CD4-positive, alpha-beta T cell (primary cell): ENCODE data around the gene MYO3B. TPM values are rescaled to one million over a fixed set of nuclear protein-coding genes. Genes with fewer than 3 reads are reported as not detected.

Experiments
- ATAC-seq: fragments of 200-7000 bp; cut with Tn5 transposase; one replicate; pipeline ENCODE4 v1.10.0; 2022; ENCODE audit warnings: mild to moderate bottlenecking; ENCODE audit not compliant: poor library complexity
- CTCF ChIA-PET: fragments of 350-600 bp; sonication (Branson Sonifier 250); formaldehyde crosslinking; loops from one replicate; lab custom pipeline; 2021; ENCODE audit warnings: antibody characterized with exemption, inconsistent platforms; lab: Charles Lee
- POLR2A ChIA-PET: fragments of 350-600 bp; sonication (Branson Sonifier 250); formaldehyde crosslinking; loops from one replicate; lab custom pipeline; 2021; ENCODE audit warnings: antibody characterized with exemption, inconsistent platforms; lab: Charles Lee
- DNase-seq, 14 experiments: peaks; one replicate each; pipeline ENCODE4 v3.0.0-alpha.2; 2013 to 2020; ENCODE audit warnings: mixed read lengths in 2 of 14
- H3K27ac ChIP-seq, 2 donors: one replicate each; pipeline versions ENCODE4 v1.5.1 to v1.7.0; 2013; ENCODE audit warnings: low read length in 2 of 2, low read depth in 1 of 2, mild to moderate bottlenecking in 1 of 2
- H3K27me3 ChIP-seq, 2 experiments: 1 replicate in 1 of 2; 2 replicates in 1 of 2; pipeline versions ENCODE4 v1.6.1 to v1.7.0; 2013; ENCODE audit warnings: low read length in 2 of 2, control low read depth in 1 of 2, mild to moderate bottlenecking in 1 of 2, moderate library complexity in 1 of 2; ENCODE audit not compliant: insufficient read depth in 2 of 2, control insufficient read depth in 1 of 2
- H3K36me3 ChIP-seq: one replicate; pipeline ENCODE4 v1.6.1; 2013; ENCODE audit warnings: low read length, control low read depth; ENCODE audit not compliant: insufficient read depth
- H3K4me1 ChIP-seq: one replicate; pipeline ENCODE4 v1.6.1; 2013; ENCODE audit warnings: low read length, control low read depth; ENCODE audit not compliant: insufficient read depth
- H3K4me3 ChIP-seq: one replicate; pipeline ENCODE4 v1.5.1; 2013; ENCODE audit warnings: mild to moderate bottlenecking, low read length, moderate library complexity
- H3K9me3 ChIP-seq, 2 experiments: 1 replicate in 1 of 2; 2 replicates in 1 of 2; pipeline versions ENCODE4 v1.6.1 to v1.7.0; 2013; ENCODE audit warnings: low read length in 2 of 2, mild to moderate bottlenecking in 2 of 2, control low read depth in 1 of 2, moderate library complexity in 1 of 2; ENCODE audit not compliant: control insufficient read depth in 1 of 2, insufficient read depth in 1 of 2
- H3K27ac Mint-ChIP-seq: one replicate; pipeline ENCODE4 v1.8.0; 2020; ENCODE audit warnings: mixed read lengths
- H3K27me3 Mint-ChIP-seq: one replicate; pipeline ENCODE4 v1.8.0; 2021; ENCODE audit warnings: mixed read lengths
- H3K36me3 Mint-ChIP-seq: one replicate; pipeline ENCODE4 v1.8.0; 2021; ENCODE audit warnings: low read depth, mixed read lengths
- H3K4me1 Mint-ChIP-seq: one replicate; pipeline ENCODE4 v1.8.0; 2021; ENCODE audit warnings: low read depth, mixed read lengths
- H3K4me3 Mint-ChIP-seq: one replicate; pipeline ENCODE4 v1.8.0; 2020; ENCODE audit warnings: mild to moderate bottlenecking, mixed read lengths
- H3K9me3 Mint-ChIP-seq: one replicate; pipeline ENCODE4 v1.8.0; 2020; ENCODE audit warnings: mixed read lengths
- intact Hi-C, 2 experiments: fragments of 100-400 bp; cut with DNase I in 1 of 2; cut with micrococcal nuclease in 1 of 2; formaldehyde crosslinking; loops; one replicate each; pipeline versions ENCODE4 v1.15.1 to v1.9.0; 2023 to 2025; cut with DNase I, micrococcal nuclease
- total RNA-seq, 174 experiments: library from RNA in 2 of 174; stranded (reverse) in 2 of 174; gene quantifications; one replicate each; pipeline ENCODE4 v1.2.3 and lab custom pipeline; 2021 to 2026
- TF ChIP-seq, protein P1 (sequence below): fragments of 200-600 bp; IDR thresholded peaks from one replicate; pipeline ENCODE4 v1.8.0; 2022; ENCODE audit warnings: antibody characterized with exemption, mild to moderate bottlenecking

Gene MYO3B
- total RNA-seq, 2 experiments from 2014 or later: not detected

DNA sequence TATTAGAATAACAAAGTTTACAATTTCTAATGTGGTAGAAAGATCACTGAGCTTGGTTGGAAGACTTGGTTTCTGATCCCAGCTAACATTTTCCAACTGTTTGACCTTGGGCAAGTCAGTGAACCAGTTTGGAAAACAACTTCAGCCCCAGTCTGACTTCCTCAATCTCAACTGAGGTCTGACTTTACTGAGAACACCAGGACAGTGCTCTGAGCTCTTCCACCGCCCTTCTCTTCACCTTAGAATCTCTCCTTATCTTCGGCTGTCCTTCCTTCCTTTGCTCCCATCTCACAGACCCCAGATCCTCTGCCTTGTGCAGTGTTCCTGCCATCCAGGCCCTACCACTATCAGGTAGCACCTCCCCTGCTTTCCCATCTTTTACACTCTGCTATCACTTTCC is 343.4 kb downstream of the MYO3B start:
- peaks cover 7% of the 10 kb centered on the region for H3K27me3 Mint-ChIP-seq
- no peak overlapping the region for H3K27ac ChIP-seq
- peaks cover 0 to 4% of the 10 kb centered on the region in 2 experiments for H3K27me3 ChIP-seq
- H3K4me1 Mint-ChIP-seq: no peaks in the 10 kb centered on the region
- no peaks in the 10 kb centered on the region for H3K36me3 Mint-ChIP-seq
- DNase-seq (no peak), ATAC-seq (no peak)
- TF ChIP-seq, protein P1, sequence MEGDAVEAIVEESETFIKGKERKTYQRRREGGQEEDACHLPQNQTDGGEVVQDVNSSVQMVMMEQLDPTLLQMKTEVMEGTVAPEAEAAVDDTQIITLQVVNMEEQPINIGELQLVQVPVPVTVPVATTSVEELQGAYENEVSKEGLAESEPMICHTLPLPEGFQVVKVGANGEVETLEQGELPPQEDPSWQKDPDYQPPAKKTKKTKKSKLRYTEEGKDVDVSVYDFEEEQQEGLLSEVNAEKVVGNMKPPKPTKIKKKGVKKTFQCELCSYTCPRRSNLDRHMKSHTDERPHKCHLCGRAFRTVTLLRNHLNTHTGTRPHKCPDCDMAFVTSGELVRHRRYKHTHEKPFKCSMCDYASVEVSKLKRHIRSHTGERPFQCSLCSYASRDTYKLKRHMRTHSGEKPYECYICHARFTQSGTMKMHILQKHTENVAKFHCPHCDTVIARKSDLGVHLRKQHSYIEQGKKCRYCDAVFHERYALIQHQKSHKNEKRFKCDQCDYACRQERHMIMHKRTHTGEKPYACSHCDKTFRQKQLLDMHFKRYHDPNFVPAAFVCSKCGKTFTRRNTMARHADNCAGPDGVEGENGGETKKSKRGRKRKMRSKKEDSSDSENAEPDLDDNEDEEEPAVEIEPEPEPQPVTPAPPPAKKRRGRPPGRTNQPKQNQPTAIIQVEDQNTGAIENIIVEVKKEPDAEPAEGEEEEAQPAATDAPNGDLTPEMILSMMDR: no peak
- POLR2A ChIA-PET: interaction anchor here (1.8 kb wide), 1 partner anchor 14 kb away, joined by 4 read pairs; no protein-coding TSS in a partner anchor
- no peaks in the 10 kb centered on the region for H3K4me1 ChIP-seq
- H3K36me3 ChIP-seq: no peaks in the 10 kb centered on the region
- no peak overlapping the region for H3K27ac Mint-ChIP-seq
- intact Hi-C loops: no loop called here
- CTCF ChIA-PET: no interaction called here
- H3K4me3 Mint-ChIP-seq: no peak overlapping the region
- H3K9me3 ChIP-seq: no peaks in the 10 kb centered on the region
- H3K9me3 Mint-ChIP-seq: no peaks in the 10 kb centered on the region
- no peak overlapping the region for H3K4me3 ChIP-seq

DNA sequence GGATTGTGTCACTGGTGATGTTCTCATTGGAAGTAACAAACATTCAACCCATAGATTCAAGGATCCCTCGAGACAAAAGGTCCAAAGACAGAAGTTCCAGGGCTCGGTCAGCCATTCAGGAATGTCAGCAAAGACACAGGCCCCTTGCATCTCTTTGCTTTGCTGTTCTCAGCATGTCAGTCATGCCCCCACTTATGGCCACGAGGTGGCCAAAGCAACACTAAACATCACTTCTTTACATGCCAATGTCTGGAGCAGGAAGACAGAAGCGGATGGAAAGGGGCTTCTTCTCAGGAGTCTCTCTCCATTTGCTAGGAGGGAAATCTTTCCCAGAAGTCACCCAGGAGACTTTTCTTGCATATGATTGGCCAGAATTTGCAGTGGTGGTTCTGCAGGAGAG is 345.6 kb downstream of the MYO3B start:
- H3K27ac Mint-ChIP-seq: no peak overlapping the region
- no peaks in the 10 kb centered on the region for H3K4me1 ChIP-seq
- no peak for DNase-seq
- H3K4me3 Mint-ChIP-seq: no peak overlapping the region
- H3K27me3 ChIP-seq: no peaks in the 10 kb centered on the region
- intact Hi-C loops: no loop called here
- no peaks in the 10 kb centered on the region for H3K9me3 Mint-ChIP-seq
- POLR2A ChIA-PET: no interaction called here
- TF ChIP-seq, protein P1: no peak
- no peak overlapping the region for H3K27ac ChIP-seq
- H3K4me1 Mint-ChIP-seq: no peaks in the 10 kb centered on the region
- H3K36me3 ChIP-seq: no peaks in the 10 kb centered on the region
- no peak overlapping the region for H3K4me3 ChIP-seq
- H3K27me3 Mint-ChIP-seq: peaks cover 7% of the 10 kb centered on the region
- no peaks in the 10 kb centered on the region for H3K36me3 Mint-ChIP-seq
- H3K9me3 ChIP-seq: no peaks in the 10 kb centered on the region
- CTCF ChIA-PET: no interaction called here
- no peak for ATAC-seq

DNA sequence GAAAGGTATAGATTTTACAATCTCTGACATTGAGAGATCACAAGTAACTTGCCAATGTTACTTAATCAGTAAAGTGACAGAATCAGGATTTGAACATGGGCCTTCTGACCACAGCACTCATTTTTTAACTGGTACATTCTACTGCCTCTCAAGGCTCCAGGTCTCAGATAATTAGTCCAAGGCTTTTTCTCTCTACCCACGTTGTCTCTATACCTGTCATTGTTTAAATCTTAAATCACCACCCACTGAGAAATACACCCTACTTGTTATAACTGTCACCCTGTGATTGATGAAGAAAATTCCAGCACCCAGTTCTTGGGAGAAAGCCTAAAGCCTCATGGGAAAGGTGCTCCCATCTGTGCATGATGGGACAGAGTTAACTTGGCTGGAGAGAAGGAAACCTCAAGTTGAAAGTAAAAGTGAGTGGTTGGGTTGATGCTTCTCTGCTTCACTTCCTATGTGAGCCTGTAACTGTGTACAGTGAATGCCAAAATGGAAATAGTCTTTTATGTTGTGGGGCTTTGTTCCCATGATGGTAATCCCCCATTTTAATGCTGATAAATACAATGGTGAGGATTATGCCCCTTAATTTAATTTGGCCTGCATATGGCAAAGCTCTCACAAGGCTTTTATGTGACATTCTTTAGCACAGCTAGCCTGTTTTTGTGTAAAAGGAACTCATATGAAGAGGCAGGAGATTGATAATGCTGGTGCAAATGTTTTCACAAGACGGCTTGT is 347.1 kb downstream of the MYO3B start:
- Histone ChIP-seq H3K27me3 (no peaks in the 10 kb centered on the region), H3K36me3 (no peaks in the 10 kb centered on the region), H3K27ac (no peak overlapping the region), H3K4me3 (no peak overlapping the region), H3K9me3 (no peaks in the 10 kb centered on the region), H3K4me1 (no peaks in the 10 kb centered on the region)
- no peaks in the 10 kb centered on the region for H3K36me3 Mint-ChIP-seq
- H3K27me3 Mint-ChIP-seq: peaks cover 19% of the 10 kb centered on the region
- ChIA-PET CTCF (no interaction called here), POLR2A (no interaction called here)
- no peak for DNase-seq
- no peaks in the 10 kb centered on the region for H3K9me3 Mint-ChIP-seq
- no peak for ATAC-seq
- TF ChIP-seq, protein P1: no peak
- no peaks in the 10 kb centered on the region for H3K4me1 Mint-ChIP-seq
- H3K27ac Mint-ChIP-seq: no peak overlapping the region
- intact Hi-C loops: no loop called here
- H3K4me3 Mint-ChIP-seq: no peak overlapping the region
